Amniotic stem cell (primary cell): ENCODE results near the gene SFXN4.
"Not testable (repeated sequence)": the region's sequence is repeated elsewhere in the genome, so short reads cannot be mapped to it uniquely, and the experiment has no call there.

Experiments used
- DNase-seq: peaks from one replicate; lab custom pipeline; 2025; lab: John Stamatoyannopoulos, UW

SFXN4 gene

GRCh38 chr10:119139464-119140067 is 25.9 kb downstream of the SFXN4 start:
- no peak for DNase-seq

GRCh38 chr10:119138346-119139306 is 26.9 kb downstream of the SFXN4 start:
- DNase-seq, result no peak

- DNase-seq, result not testable (repeated sequence)
Observed at GRCh38 chr10:119137878-119138277, 27.6 kb downstream of the SFXN4 start.

- no peak for DNase-seq
Observed at GRCh38 chr10:119136084-119136483, 29.4 kb downstream of the SFXN4 start.

GRCh38 chr10:119135513-119135881 is 30.0 kb downstream of the SFXN4 start:
- DNase-seq, result no peak

- no peak for DNase-seq
Observed at GRCh38 chr10:119133949-119134348, 31.6 kb downstream of the SFXN4 start.

GRCh38 chr10:119132521-119133345 is 32.8 kb downstream of the SFXN4 start:
- no peak for DNase-seq

GRCh38 chr10:119131512-119132240 is 33.8 kb downstream of the SFXN4 start:
- DNase-seq, result no peak

- DNase-seq, result no peak
Observed at GRCh38 chr10:119129721-119130120, 35.8 kb downstream of the SFXN4 start.

GRCh38 chr10:119125942-119126341 is 39.6 kb downstream of the SFXN4 start:
- DNase-seq, result no peak

- DNase-seq, result no peak
Observed at GRCh38 chr10:119120875-119121274, 44.6 kb downstream of the SFXN4 start.

- no peak for DNase-seq
Observed at GRCh38 chr10:119120413-119120867, 45.1 kb downstream of the SFXN4 start.

GRCh38 chr10:119119400-119119799 is 46.1 kb downstream of the SFXN4 start:
- no peak for DNase-seq

GRCh38 chr10:119118231-119118630 is 47.3 kb downstream of the SFXN4 start:
- DNase-seq, result no peak

GRCh38 chr10:119116326-119116951 is 49.1 kb downstream of the SFXN4 start:
- DNase-seq, result no peak

- no peak for DNase-seq
Observed at GRCh38 chr10:119115926-119116325, 49.6 kb downstream of the SFXN4 start.

- DNase-seq, result peak; percentile 61
Observed at GRCh38 chr10:119113751-119114732, 51.5 kb downstream of the SFXN4 start.

GRCh38 chr10:119112056-119112455 is 53.5 kb downstream of the SFXN4 start:
- DNase-seq, result peak; percentile 16

- not testable (repeated sequence) for DNase-seq
Observed at GRCh38 chr10:119107771-119108170, 57.7 kb downstream of the SFXN4 start.

- not testable (repeated sequence) for DNase-seq
Observed at GRCh38 chr10:119107106-119107505, 58.4 kb downstream of the SFXN4 start.
